Head of caudate nucleus (tissue), 42 donors: ENCODE results near the gene PPTC7.

Source experiments
- DNase-seq, 42 donors: peaks; one replicate each; pipeline versions ENCODE4 v3.0.0 to v3.0.0-alpha.2; 2020 to 2021; ENCODE audit warnings: mixed read lengths in 7 of 42
- intact Hi-C: fragments of 100-400 bp; cut with DNase I; formaldehyde crosslinking; loops from one replicate; pipeline ENCODE4 v1.15.0; 2022

PPTC7 gene

DNA sequence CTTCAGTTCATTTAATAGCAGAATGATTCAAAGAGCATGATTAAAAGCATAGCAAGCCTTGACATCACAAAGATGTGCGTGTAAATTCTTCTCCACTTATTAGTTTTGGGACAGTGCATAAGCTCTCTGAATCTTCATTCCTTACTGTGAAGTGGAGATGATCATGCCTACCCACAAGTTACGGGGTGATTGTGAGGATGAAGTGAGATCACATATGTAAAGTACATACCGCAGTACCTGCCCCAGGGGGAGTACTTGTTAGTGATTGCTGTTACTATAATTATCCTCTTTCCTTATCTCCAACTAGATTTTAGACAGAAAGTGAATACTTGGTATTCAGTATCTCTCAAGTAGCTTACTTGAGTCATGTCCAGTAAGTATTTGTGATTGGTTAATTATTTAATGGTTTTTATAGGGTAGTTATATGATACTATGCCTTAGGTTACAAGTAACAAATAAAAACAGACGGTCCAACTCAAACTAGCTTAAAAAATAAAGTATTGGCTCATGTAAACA lies 75.0 kb downstream of the PPTC7 start:
- DNase-seq, result no peak
- intact Hi-C loops, result no loop called here

DNA sequence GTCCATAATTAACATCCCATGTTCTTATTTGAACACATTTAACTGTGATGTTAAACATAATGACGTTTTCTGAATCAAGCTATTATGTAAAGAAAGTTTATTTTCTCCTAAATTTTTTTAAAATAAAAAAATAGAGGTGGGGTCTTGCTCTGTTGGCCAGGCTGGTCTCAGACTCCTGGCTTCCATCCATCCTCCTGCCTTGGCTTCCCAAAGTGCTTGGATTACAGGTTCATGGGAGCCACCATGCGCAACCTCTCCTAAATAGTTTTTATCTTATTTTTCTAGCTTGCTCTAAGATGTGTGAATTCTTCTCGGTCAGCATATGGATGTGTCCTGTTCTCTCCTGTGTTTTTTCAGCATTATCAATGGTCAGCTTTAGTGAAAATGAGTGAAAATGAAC lies 77.8 kb downstream of the PPTC7 start:
- intact Hi-C loops, result no loop called here
- no peak for DNase-seq

DNA sequence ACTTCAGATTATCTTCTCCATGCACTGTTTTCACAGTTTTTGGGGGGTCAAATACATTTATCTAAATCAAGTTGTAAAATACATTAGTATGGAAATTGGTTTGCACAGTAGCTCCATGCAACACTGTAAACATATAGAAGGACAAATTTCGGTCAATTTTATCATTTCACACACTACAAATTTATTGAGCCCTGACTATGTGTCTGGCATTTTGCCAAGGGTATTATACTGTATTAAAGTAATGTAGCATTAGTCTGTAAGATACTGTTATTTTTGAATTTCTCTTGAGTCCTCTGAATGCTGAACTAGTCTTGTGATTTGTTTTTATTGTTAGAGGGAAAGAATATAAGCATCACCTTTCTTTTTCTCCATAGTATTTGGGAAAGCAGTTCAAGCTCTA lies 79.7 kb downstream of the PPTC7 start:
- DNase-seq, result no peak
- intact Hi-C loops, result loop anchor here (5.0 kb wide), 2 partner anchors 79 to 99 kb away; partner anchors contain the start of gene PPTC7

GRCh38 chr12:110501752-110502738 lies 81.1 kb downstream of the PPTC7 start, which contains the start of the genes RAD9B and VPS29:
Gene RAD9B, plus strand, starts transcription at chr12:110502331. Its CDS starts 7 bp downstream, at chr12:110502338.
Gene VPS29, minus strand, starts transcription at chr12:110502111. Its CDS starts 60 bp downstream, at chr12:110502051.
- peak; percentile 95 to 99 (median 98) for DNase-seq
- intact Hi-C loops, result loop anchor here (1.0 to 5.0 kb wide), 3 partner anchors 34 to 100 kb away; partner anchors contain the start of genes FAM216A, GPN3 and PPTC7

- intact Hi-C loops, result loop anchor here (5.0 kb wide), 2 partner anchors 81 to 101 kb away; partner anchors contain the start of gene PPTC7
- peak in 35 of 42 donors; percentile 9 to 79 (median 50) for DNase-seq
These were observed 81.7 kb downstream of the PPTC7 start for GRCh38 chr12:110501399-110501751.

DNA sequence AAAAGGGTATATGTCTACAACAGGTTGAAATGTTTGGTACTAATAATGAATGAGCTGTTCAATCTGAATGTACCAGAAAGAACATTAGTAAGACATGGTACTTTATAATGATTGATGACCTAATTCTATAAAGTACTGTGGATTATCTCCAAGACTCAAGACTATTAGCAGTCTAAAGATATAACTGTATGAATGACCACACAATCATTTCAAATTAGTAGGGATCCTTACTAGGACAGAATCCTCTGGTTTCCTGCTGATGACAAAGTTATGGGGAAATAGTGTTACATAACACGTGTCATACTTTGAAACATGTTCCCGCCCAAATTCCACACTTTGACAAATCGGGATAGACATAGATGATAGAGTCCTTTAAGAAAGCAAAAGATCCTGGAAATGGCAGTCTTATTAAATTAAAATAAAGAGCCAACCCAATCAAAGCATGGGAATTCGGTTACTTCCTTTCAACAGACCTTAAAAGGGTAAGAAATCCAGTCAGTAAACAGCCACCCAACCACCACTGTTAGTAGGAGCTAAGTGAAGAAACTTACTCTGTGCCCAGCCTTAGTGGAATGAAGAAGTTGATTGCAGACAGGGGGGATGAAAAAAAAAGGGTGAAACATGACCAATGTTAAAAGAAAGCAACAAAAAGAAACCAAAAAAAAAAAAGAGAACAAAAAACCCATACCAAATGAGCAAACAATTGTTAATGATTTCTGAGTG lies 84.0 kb downstream of the PPTC7 start:
- DNase-seq, result no peak
- intact Hi-C loops, result no loop called here
